Suprapubic skin (tissue), 4 donors: ENCODE measurements around the gene ROBO1.

Experiments used
- EP300 ChIP-seq: sonication (generic); formaldehyde crosslinking; IDR thresholded peaks from one replicate; pipeline ENCODE4 v1.6.1; 2017; ENCODE audit warnings: antibody characterized with exemption
- POLR2A ChIP-seq, 2 donors: fragments of 450-650 bp; IDR thresholded peaks; one replicate each; pipeline ENCODE4 v1.6.1; 2017; ENCODE audit warnings: antibody characterized with exemption in 2 of 2, mild to moderate bottlenecking in 2 of 2, moderate library complexity in 2 of 2
- POLR2AphosphoS5 ChIP-seq, 3 donors: sonication (generic); formaldehyde crosslinking; IDR thresholded peaks; one replicate each; pipeline ENCODE4 v1.6.1; 2017; ENCODE audit warnings: antibody characterized with exemption in 3 of 3
- TF ChIP-seq, protein P1 (sequence below), 2 donors: fragments of 200-600 bp in 1 of 2; fragments of 450-650 bp in 1 of 2; sonication (generic) in 1 of 2; IDR thresholded peaks; one replicate each; pipeline ENCODE4 v1.5.1; 2016 to 2019; ENCODE audit warnings: antibody characterized with exemption in 2 of 2, mild to moderate bottlenecking in 1 of 2, moderate library complexity in 1 of 2

DNA sequence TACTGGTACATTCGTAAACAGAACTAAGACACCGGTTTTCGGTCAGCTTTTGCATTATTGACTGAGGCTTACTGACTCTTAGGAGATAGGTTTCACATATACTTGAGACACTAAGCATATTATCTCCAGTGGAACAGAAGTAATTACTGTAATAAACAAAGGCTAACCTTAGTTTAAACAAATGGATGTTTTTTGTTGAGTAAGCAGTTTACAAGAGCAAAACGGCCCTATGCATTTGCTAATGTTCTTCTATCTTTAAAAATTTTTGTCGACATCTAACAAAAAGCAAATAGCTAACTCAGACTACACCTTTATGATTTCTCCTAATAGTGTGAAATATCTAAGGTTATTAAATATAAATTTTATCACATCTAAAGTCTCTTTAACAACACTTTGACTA, 664.5 kb downstream of the ROBO1 start:
- TF ChIP-seq, protein P1, sequence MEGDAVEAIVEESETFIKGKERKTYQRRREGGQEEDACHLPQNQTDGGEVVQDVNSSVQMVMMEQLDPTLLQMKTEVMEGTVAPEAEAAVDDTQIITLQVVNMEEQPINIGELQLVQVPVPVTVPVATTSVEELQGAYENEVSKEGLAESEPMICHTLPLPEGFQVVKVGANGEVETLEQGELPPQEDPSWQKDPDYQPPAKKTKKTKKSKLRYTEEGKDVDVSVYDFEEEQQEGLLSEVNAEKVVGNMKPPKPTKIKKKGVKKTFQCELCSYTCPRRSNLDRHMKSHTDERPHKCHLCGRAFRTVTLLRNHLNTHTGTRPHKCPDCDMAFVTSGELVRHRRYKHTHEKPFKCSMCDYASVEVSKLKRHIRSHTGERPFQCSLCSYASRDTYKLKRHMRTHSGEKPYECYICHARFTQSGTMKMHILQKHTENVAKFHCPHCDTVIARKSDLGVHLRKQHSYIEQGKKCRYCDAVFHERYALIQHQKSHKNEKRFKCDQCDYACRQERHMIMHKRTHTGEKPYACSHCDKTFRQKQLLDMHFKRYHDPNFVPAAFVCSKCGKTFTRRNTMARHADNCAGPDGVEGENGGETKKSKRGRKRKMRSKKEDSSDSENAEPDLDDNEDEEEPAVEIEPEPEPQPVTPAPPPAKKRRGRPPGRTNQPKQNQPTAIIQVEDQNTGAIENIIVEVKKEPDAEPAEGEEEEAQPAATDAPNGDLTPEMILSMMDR (IDR thresholded peaks at IDR 0.05) = no peak
- TF ChIP-seq POLR2A (IDR thresholded peaks at IDR 0.05) (no peak), EP300 (no peak), POLR2AphosphoS5 (IDR thresholded peaks at IDR 0.05) (no peak)
